Activated T-helper 1 cell treated with anti-CD3 and anti-CD28 coated beads, Interleukin-12 subunit alpha, Interleukin-12 subunit beta, Interleukin-2, Interleukin-4 antibody, amounts not matched to agents 30 ng/mL and 10 ng/mL and 1 ng/mL, durations not matched to agents 14 hours and 24 hours and 36 hours (primary cell): ENCODE measurements around the gene EIF4E2. TPM values are rescaled to one million over a fixed set of nuclear protein-coding genes. Genes with fewer than 3 reads are reported as not detected.

Experiments
- DNase-seq: peaks from one replicate; pipeline ENCODE4 v3.0.0; 2021; ENCODE audit warnings: low spot score
- H3K27ac Mint-ChIP-seq: one replicate; pipeline ENCODE4 v1.8.0; 2021; ENCODE audit warnings: mild to moderate bottlenecking, mixed read lengths
- H3K27me3 Mint-ChIP-seq: one replicate; pipeline ENCODE4 v1.8.0; 2022; ENCODE audit warnings: mild to moderate bottlenecking, moderate library complexity, mixed read lengths; ENCODE audit not compliant: insufficient read depth
- H3K36me3 Mint-ChIP-seq: one replicate; pipeline ENCODE4 v1.8.0; 2021; ENCODE audit warnings: low read depth, mixed read lengths
- H3K4me1 Mint-ChIP-seq: one replicate; pipeline ENCODE4 v1.8.0; 2021; ENCODE audit warnings: low read depth, mixed read lengths
- H3K4me3 Mint-ChIP-seq: one replicate; pipeline ENCODE4 v1.8.0; 2021; ENCODE audit warnings: mild to moderate bottlenecking, moderate library complexity, mixed read lengths
- H3K9me3 Mint-ChIP-seq: one replicate; pipeline ENCODE4 v1.8.0; 2021; ENCODE audit warnings: mixed read lengths
- intact Hi-C: fragments of 100-400 bp; cut with micrococcal nuclease; formaldehyde crosslinking; loops from one replicate; pipeline ENCODE4 v1.15.1; 2024
- total RNA-seq: library from RNA; stranded (reverse); gene quantifications from 2 replicates; pipeline ENCODE4 v1.2.3, GENCODE V29; 2022

Gene EIF4E2
- total RNA-seq, 1 donor from 2014 or later = 94.3 TPM

GRCh38 chr2:232587512-232587911, 37.0 kb downstream of the EIF4E2 start:
- Mint-ChIP-seq H3K27me3 (no peaks in the 10 kb centered on the region), H3K36me3 (no peaks in the 10 kb centered on the region), H3K4me3 (no peak overlapping the region), H3K4me1 (peaks cover 3% of the 10 kb centered on the region), H3K27ac (no peak overlapping the region), H3K9me3 (no peaks in the 10 kb centered on the region)
- intact Hi-C loops = no loop called here
- DNase-seq = no peak

- no peaks in the 10 kb centered on the region for H3K36me3 Mint-ChIP-seq
- no peaks in the 10 kb centered on the region for H3K27me3 Mint-ChIP-seq
- no peak for DNase-seq
- H3K4me3 Mint-ChIP-seq = no peak overlapping the region
- peaks cover 8% of the 10 kb centered on the region for H3K4me1 Mint-ChIP-seq
- no peaks in the 10 kb centered on the region for H3K9me3 Mint-ChIP-seq
- H3K27ac Mint-ChIP-seq = no peak overlapping the region
- intact Hi-C loops = no loop called here
Observed at GRCh38 chr2:232588031-232588430, 37.5 kb downstream of the EIF4E2 start.

GRCh38 chr2:232588680-232589585, 38.4 kb downstream of the EIF4E2 start:
- no peak overlapping the region for H3K27ac Mint-ChIP-seq
- intact Hi-C loops = no loop called here
- DNase-seq = no peak
- no peak overlapping the region for H3K4me3 Mint-ChIP-seq
- peaks cover 15% of the 10 kb centered on the region for H3K4me1 Mint-ChIP-seq
- H3K9me3 Mint-ChIP-seq = no peaks in the 10 kb centered on the region
- H3K27me3 Mint-ChIP-seq = no peaks in the 10 kb centered on the region
- H3K36me3 Mint-ChIP-seq = no peaks in the 10 kb centered on the region

GRCh38 chr2:232592772-232593395, 42.4 kb downstream of the EIF4E2 start:
- DNase-seq = no peak
- Mint-ChIP-seq H3K4me3 (peak overlapping the region; percentile 20), H3K27me3 (no peaks in the 10 kb centered on the region), H3K9me3 (no peaks in the 10 kb centered on the region), H3K27ac (peak overlapping the region; percentile 83), H3K4me1 (peaks cover 15% of the 10 kb centered on the region), H3K36me3 (no peaks in the 10 kb centered on the region)
- intact Hi-C loops = no loop called here

GRCh38 chr2:232593982-232594381, 43.5 kb downstream of the EIF4E2 start:
- intact Hi-C loops = no loop called here
- DNase-seq = no peak
- Mint-ChIP-seq H3K4me1 (peaks cover 15% of the 10 kb centered on the region), H3K27me3 (no peaks in the 10 kb centered on the region), H3K4me3 (no peak overlapping the region), H3K27ac (no peak overlapping the region), H3K9me3 (no peaks in the 10 kb centered on the region), H3K36me3 (no peaks in the 10 kb centered on the region)

GRCh38 chr2:232597362-232598079, 47.0 kb downstream of the EIF4E2 start:
- H3K4me3 Mint-ChIP-seq = no peak overlapping the region
- no peak for DNase-seq
- no peak overlapping the region for H3K27ac Mint-ChIP-seq
- H3K36me3 Mint-ChIP-seq = no peaks in the 10 kb centered on the region
- no peaks in the 10 kb centered on the region for H3K27me3 Mint-ChIP-seq
- H3K9me3 Mint-ChIP-seq = no peaks in the 10 kb centered on the region
- H3K4me1 Mint-ChIP-seq = peaks cover 11% of the 10 kb centered on the region
- intact Hi-C loops = no loop called here

- Mint-ChIP-seq H3K27me3 (no peaks in the 10 kb centered on the region), H3K36me3 (no peaks in the 10 kb centered on the region), H3K9me3 (no peaks in the 10 kb centered on the region), H3K4me3 (no peak overlapping the region), H3K27ac (no peak overlapping the region), H3K4me1 (peaks cover 4% of the 10 kb centered on the region)
- no peak for DNase-seq
- intact Hi-C loops = no loop called here
Observed at GRCh38 chr2:232598293-232598692, 47.8 kb downstream of the EIF4E2 start.

GRCh38 chr2:232600053-232600773, 49.7 kb downstream of the EIF4E2 start:
- DNase-seq = no peak
- Mint-ChIP-seq H3K4me1 (no peaks in the 10 kb centered on the region), H3K36me3 (no peaks in the 10 kb centered on the region), H3K27ac (no peak overlapping the region), H3K9me3 (no peaks in the 10 kb centered on the region), H3K4me3 (no peak overlapping the region), H3K27me3 (peaks cover 6% of the 10 kb centered on the region)
- intact Hi-C loops = no loop called here

- H3K4me1 Mint-ChIP-seq = peaks cover 9% of the 10 kb centered on the region
- no peak overlapping the region for H3K4me3 Mint-ChIP-seq
- peaks cover 6% of the 10 kb centered on the region for H3K27me3 Mint-ChIP-seq
- H3K36me3 Mint-ChIP-seq = no peaks in the 10 kb centered on the region
- intact Hi-C loops = no loop called here
- no peak overlapping the region for H3K27ac Mint-ChIP-seq
- no peak for DNase-seq
- H3K9me3 Mint-ChIP-seq = no peaks in the 10 kb centered on the region
Observed at GRCh38 chr2:232603283-232603682, 52.8 kb downstream of the EIF4E2 start.

GRCh38 chr2:232604535-232604934, 54.0 kb downstream of the EIF4E2 start:
- intact Hi-C loops = no loop called here
- Mint-ChIP-seq H3K4me3 (no peak overlapping the region), H3K9me3 (no peaks in the 10 kb centered on the region), H3K27ac (no peak overlapping the region), H3K27me3 (peaks cover 8% of the 10 kb centered on the region), H3K4me1 (peaks cover 9% of the 10 kb centered on the region), H3K36me3 (no peaks in the 10 kb centered on the region)
- no peak for DNase-seq

- no peaks in the 10 kb centered on the region for H3K9me3 Mint-ChIP-seq
- no peak overlapping the region for H3K27ac Mint-ChIP-seq
- no peak overlapping the region for H3K4me3 Mint-ChIP-seq
- DNase-seq = no peak
- intact Hi-C loops = loop anchor here (2.0 to 5.0 kb wide), 5 partner anchors 55 to 1105 kb away; partner anchors contain the start of genes DGKD, EIF4E2, TIGD1 and UGT1A5
- no peaks in the 10 kb centered on the region for H3K36me3 Mint-ChIP-seq
- H3K27me3 Mint-ChIP-seq = peaks cover 8% of the 10 kb centered on the region
- H3K4me1 Mint-ChIP-seq = peaks cover 9% of the 10 kb centered on the region
Observed at GRCh38 chr2:232607011-232607410, 56.5 kb downstream of the EIF4E2 start.

GRCh38 chr2:232609607-232610006, 59.1 kb downstream of the EIF4E2 start:
- intact Hi-C loops = loop anchor here (5.0 kb wide), 4 partner anchors 57 to 1103 kb away; partner anchors contain the start of genes EIF4E2, TIGD1 and UGT1A5
- Mint-ChIP-seq H3K4me3 (no peak overlapping the region), H3K9me3 (no peaks in the 10 kb centered on the region), H3K27me3 (peaks cover 2% of the 10 kb centered on the region), H3K4me1 (peaks cover 9% of the 10 kb centered on the region), H3K27ac (no peak overlapping the region), H3K36me3 (no peaks in the 10 kb centered on the region)
- no peak for DNase-seq
